DND-41 (cell line): Measurements from ENCODE around the gene PTPN9.

ENCODE experiments used
- CTCF ChIP-seq: IDR thresholded peaks from 2 replicates; pipeline ENCODE4 v1.5.1; 2012; ENCODE audit warnings: borderline replicate concordance, low read length, moderate library complexity, mild to moderate bottlenecking; ENCODE audit not compliant: poor library complexity, severe bottlenecking; ENCODE audit errors: extremely low read depth
- EZH2 ChIP-seq: IDR thresholded peaks from 3 replicates; pipeline ENCODE4 v1.6.1; 2012; ENCODE audit warnings: borderline replicate concordance, low read depth, mild to moderate bottlenecking, moderate library complexity, low read length, inconsistent platforms; ENCODE audit not compliant: severe bottlenecking

DNA sequence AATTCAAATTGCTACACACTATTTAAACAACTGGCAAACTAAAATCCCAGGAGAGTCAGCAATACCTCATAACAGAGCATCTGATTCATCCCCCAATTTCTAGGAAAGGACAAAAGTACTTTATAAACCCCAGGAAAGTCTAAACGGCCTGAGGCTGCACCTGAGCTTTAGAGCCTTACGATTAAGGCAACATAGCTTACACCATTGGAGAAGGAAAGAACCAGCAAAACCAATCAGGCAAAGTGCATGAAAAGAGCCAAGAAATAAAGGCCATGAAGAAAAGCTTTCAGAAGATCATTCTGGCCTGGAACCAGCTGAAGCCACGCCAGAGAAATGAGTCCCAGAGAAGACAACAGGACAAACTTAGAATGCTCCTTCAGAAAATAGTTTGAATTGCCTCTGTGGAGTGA, 48.1 kb downstream of the PTPN9 start:
- no peak for TF ChIP-seq CTCF
- no peak for TF ChIP-seq EZH2
